Rectal smooth muscle tissue (tissue), 1 donor: ENCODE data around the gene CCSER1.
"Not testable (repeated sequence)": the region's sequence is repeated elsewhere in the genome, so short reads cannot be mapped to it uniquely, and the experiment has no call there.

Source experiments
- H3K27ac ChIP-seq: one replicate; pipeline ENCODE4 v1.7.0; 2013; ENCODE audit warnings: low read depth, low read length, inconsistent platforms
- H3K27me3 ChIP-seq: one replicate; pipeline ENCODE4 v1.7.0; 2013; ENCODE audit warnings: low read length; ENCODE audit not compliant: control insufficient read depth, insufficient read depth
- H3K36me3 ChIP-seq: one replicate; pipeline ENCODE4 v1.7.0; 2013; ENCODE audit warnings: low read length; ENCODE audit not compliant: control insufficient read depth, insufficient read depth
- H3K4me1 ChIP-seq: one replicate; pipeline ENCODE4 v1.7.0; 2013; ENCODE audit warnings: low read length; ENCODE audit not compliant: control insufficient read depth, insufficient read depth
- H3K4me3 ChIP-seq: one replicate; pipeline ENCODE4 v1.7.0; 2013; ENCODE audit warnings: low read length
- H3K9ac ChIP-seq: one replicate; pipeline ENCODE4 v1.7.0; 2013; ENCODE audit warnings: low read length

The CCSER1 gene

GRCh38 chr4:91099666-91100065 is 972.5 kb downstream of the CCSER1 start:
- no peaks in the 10 kb centered on the region for H3K27me3 ChIP-seq
- no peak overlapping the region for H3K4me3 ChIP-seq
- H3K36me3 ChIP-seq = no peaks in the 10 kb centered on the region
- no peaks in the 10 kb centered on the region for H3K4me1 ChIP-seq
- H3K9ac ChIP-seq = no peak overlapping the region
- no peak overlapping the region for H3K27ac ChIP-seq

- Histone ChIP-seq H3K4me1 (no peaks in the 10 kb centered on the region), H3K36me3 (no peaks in the 10 kb centered on the region), H3K27ac (no peak overlapping the region), H3K4me3 (no peak overlapping the region), H3K27me3 (no peaks in the 10 kb centered on the region), H3K9ac (no peak overlapping the region)
Observed at GRCh38 chr4:91108751-91109150, 981.6 kb downstream of the CCSER1 start.

GRCh38 chr4:91111556-91111955 is 984.4 kb downstream of the CCSER1 start:
- no peaks in the 10 kb centered on the region for H3K27me3 ChIP-seq
- H3K27ac ChIP-seq = no peak overlapping the region
- H3K4me3 ChIP-seq = no peak overlapping the region
- H3K4me1 ChIP-seq = no peaks in the 10 kb centered on the region
- no peak overlapping the region for H3K9ac ChIP-seq
- no peaks in the 10 kb centered on the region for H3K36me3 ChIP-seq

- Histone ChIP-seq H3K9ac (no peak overlapping the region), H3K27me3 (no peaks in the 10 kb centered on the region), H3K4me1 (no peaks in the 10 kb centered on the region), H3K4me3 (no peak overlapping the region), H3K27ac (no peak overlapping the region), H3K36me3 (no peaks in the 10 kb centered on the region)
Observed at GRCh38 chr4:91113130-91113706, 986.0 kb downstream of the CCSER1 start.

GRCh38 chr4:91114386-91114785 is 987.2 kb downstream of the CCSER1 start:
- Histone ChIP-seq H3K27ac (no peak overlapping the region), H3K4me3 (no peak overlapping the region), H3K27me3 (no peaks in the 10 kb centered on the region), H3K4me1 (no peaks in the 10 kb centered on the region), H3K36me3 (no peaks in the 10 kb centered on the region), H3K9ac (no peak overlapping the region)

- no peaks in the 10 kb centered on the region for H3K27me3 ChIP-seq
- no peak overlapping the region for H3K27ac ChIP-seq
- H3K4me1 ChIP-seq = no peaks in the 10 kb centered on the region
- H3K36me3 ChIP-seq = no peaks in the 10 kb centered on the region
- no peak overlapping the region for H3K9ac ChIP-seq
- H3K4me3 ChIP-seq = no peak overlapping the region
Observed at GRCh38 chr4:91116861-91117260, 989.7 kb downstream of the CCSER1 start.

- no peaks in the 10 kb centered on the region for H3K4me1 ChIP-seq
- no peak overlapping the region for H3K4me3 ChIP-seq
- H3K36me3 ChIP-seq = no peaks in the 10 kb centered on the region
- H3K9ac ChIP-seq = no peak overlapping the region
- H3K27ac ChIP-seq = no peak overlapping the region
- H3K27me3 ChIP-seq = no peaks in the 10 kb centered on the region
Observed at GRCh38 chr4:91118597-91118996, 991.4 kb downstream of the CCSER1 start.

GRCh38 chr4:91123742-91124141 is 996.5 kb downstream of the CCSER1 start:
- no peaks in the 10 kb centered on the region for H3K27me3 ChIP-seq
- no peaks in the 10 kb centered on the region for H3K4me1 ChIP-seq
- no peaks in the 10 kb centered on the region for H3K36me3 ChIP-seq
- H3K9ac ChIP-seq = no peak overlapping the region
- no peak overlapping the region for H3K4me3 ChIP-seq
- H3K27ac ChIP-seq = no peak overlapping the region

- Histone ChIP-seq H3K4me3 (no peak overlapping the region), H3K27me3 (no peaks in the 10 kb centered on the region), H3K27ac (no peak overlapping the region), H3K4me1 (no peaks in the 10 kb centered on the region), H3K9ac (no peak overlapping the region), H3K36me3 (no peaks in the 10 kb centered on the region)
Observed at GRCh38 chr4:91127192-91127591, 1000.0 kb downstream of the CCSER1 start.

- Histone ChIP-seq H3K36me3 (no peaks in the 10 kb centered on the region), H3K27ac (no peak overlapping the region), H3K27me3 (no peaks in the 10 kb centered on the region), H3K4me3 (no peak overlapping the region), H3K4me1 (no peaks in the 10 kb centered on the region), H3K9ac (no peak overlapping the region)
Observed at GRCh38 chr4:91127831-91128230, 1000.6 kb downstream of the CCSER1 start.

GRCh38 chr4:91128519-91128918 is 1001.3 kb downstream of the CCSER1 start:
- no peak overlapping the region for H3K9ac ChIP-seq
- no peak overlapping the region for H3K4me3 ChIP-seq
- no peaks in the 10 kb centered on the region for H3K36me3 ChIP-seq
- no peak overlapping the region for H3K27ac ChIP-seq
- no peaks in the 10 kb centered on the region for H3K4me1 ChIP-seq
- no peaks in the 10 kb centered on the region for H3K27me3 ChIP-seq

- no peak overlapping the region for H3K4me3 ChIP-seq
- H3K27ac ChIP-seq = no peak overlapping the region
- no peaks in the 10 kb centered on the region for H3K4me1 ChIP-seq
- H3K27me3 ChIP-seq = no peaks in the 10 kb centered on the region
- no peak overlapping the region for H3K9ac ChIP-seq
- H3K36me3 ChIP-seq = no peaks in the 10 kb centered on the region
Observed at GRCh38 chr4:91147067-91147466, 1019.9 kb downstream of the CCSER1 start.

- H3K27me3 ChIP-seq, H3K9ac ChIP-seq, H3K4me3 ChIP-seq, H3K4me1 ChIP-seq, H3K36me3 ChIP-seq, H3K27ac ChIP-seq: not testable (repeated sequence)
Observed at GRCh38 chr4:91154041-91154440, 1026.8 kb downstream of the CCSER1 start.
